ENCODE data around the gene DYSF. TPM values are rescaled to one million over a fixed set of nuclear protein-coding genes. Genes with fewer than 3 reads are reported as not detected.
A peak's percentile ranks its signal among the peaks of the same experiment; 100 is the strongest.

DYSF gene
- total RNA-seq, 4 donors from 2014 or later, result 17.4 to 40.7 (median 18.5) TPM

DNA sequence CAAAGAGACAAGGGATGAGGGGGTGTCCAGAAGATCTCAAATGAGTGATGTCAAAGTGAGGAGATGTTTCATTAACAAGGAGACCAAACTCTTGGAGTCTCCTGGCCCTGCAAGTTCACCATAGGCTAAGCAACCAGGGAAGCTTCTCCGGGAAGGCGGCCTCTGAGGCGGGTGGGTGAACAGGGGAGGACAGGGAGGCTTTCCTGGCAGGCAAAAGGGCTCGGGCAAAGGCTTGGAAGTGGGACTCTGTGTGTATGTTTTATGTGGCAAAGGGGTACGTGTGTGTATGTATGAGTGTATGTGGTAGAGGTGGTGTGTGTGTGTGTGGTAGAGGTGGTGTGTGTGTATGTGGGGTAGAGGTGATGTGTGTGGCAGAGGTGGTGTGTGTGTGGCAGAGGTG is 163.9 kb downstream of the DYSF start:
- H3K4me3 ChIP-seq, result no peak overlapping the region
- TF ChIP-seq POLR2A (IDR thresholded peaks at IDR 0.05; ENCODE audit: low read depth) (no peak), POLR2AphosphoS5 (IDR thresholded peaks at IDR 0.05) (no peak), EP300 (IDR thresholded peaks at IDR 0.05) (no peak)
- TF ChIP-seq, protein P1, sequence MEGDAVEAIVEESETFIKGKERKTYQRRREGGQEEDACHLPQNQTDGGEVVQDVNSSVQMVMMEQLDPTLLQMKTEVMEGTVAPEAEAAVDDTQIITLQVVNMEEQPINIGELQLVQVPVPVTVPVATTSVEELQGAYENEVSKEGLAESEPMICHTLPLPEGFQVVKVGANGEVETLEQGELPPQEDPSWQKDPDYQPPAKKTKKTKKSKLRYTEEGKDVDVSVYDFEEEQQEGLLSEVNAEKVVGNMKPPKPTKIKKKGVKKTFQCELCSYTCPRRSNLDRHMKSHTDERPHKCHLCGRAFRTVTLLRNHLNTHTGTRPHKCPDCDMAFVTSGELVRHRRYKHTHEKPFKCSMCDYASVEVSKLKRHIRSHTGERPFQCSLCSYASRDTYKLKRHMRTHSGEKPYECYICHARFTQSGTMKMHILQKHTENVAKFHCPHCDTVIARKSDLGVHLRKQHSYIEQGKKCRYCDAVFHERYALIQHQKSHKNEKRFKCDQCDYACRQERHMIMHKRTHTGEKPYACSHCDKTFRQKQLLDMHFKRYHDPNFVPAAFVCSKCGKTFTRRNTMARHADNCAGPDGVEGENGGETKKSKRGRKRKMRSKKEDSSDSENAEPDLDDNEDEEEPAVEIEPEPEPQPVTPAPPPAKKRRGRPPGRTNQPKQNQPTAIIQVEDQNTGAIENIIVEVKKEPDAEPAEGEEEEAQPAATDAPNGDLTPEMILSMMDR (IDR thresholded peaks at IDR 0.05), result no peak
- H3K9me3 ChIP-seq, result no peaks in the 10 kb centered on the region
- no peaks in the 10 kb centered on the region for H3K27me3 ChIP-seq
- H3K27ac ChIP-seq (replicated peaks in 1 of 4), result no peak overlapping the region
- intact Hi-C loops (cut with DNase I), result no loop called here
- H3K4me1 ChIP-seq, result peaks cover 24 to 39% (median 33%) of the 10 kb centered on the region in 4 donors
- whole genome bisulfite sequencing, result 91% methylated on average over 5 of the region's 5 CpGs
- DNase-seq (ENCODE audit: extremely low spot score), result peak; percentile 81
- peaks cover 0 to 14% (median 8%) of the 10 kb centered on the region in 4 donors for H3K36me3 ChIP-seq

DNA sequence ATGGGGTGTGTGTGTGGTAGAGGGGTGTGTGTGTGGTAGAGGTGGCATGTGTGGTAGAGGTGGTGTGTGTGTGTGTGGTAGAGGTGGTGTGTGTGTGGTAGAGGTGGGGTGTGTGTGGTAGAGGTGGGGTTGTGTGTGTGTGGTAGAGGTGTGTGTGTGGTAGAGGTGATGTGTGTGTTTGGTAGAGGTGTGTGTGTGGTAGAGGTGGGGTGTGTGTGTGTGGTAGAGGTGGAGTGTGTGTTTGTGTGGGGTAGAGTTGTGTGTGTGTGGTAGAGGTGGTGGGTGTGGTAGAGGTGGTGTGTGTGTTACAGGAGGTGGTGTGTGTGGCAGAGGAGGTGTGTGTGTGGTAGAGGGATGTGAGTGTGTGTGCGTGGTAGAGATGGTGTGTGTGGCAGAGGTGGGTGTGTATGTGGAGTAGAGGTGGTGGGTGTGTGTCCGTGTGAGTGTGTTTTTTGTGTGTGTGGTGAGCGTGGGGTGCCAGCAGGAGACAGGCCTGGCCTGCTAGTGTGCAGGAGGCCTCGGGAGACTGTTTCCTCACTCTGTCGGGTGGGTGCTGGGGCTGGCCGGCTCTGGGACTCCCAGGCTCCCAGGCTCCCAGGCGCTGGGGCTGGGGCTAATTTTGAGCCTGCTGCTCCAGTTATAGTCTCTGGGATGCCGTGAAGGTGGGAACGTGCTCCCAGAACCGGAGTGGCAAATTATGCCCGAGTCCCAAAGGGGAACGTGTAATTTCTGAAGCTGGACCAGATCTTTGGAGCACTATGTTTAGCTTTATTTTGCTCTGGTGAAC is 165.2 kb downstream of the DYSF start:
- Histone ChIP-seq H3K27me3 (no peaks in the 10 kb centered on the region), H3K36me3 (peaks cover 0 to 2% (median 0%) of the 10 kb centered on the region in 4 donors), H3K27ac (replicated peaks in 1 of 4) (no peak overlapping the region), H3K9me3 (no peaks in the 10 kb centered on the region), H3K4me3 (no peak overlapping the region), H3K4me1 (peaks cover 24 to 36% (median 32%) of the 10 kb centered on the region in 4 donors)
- peak; percentile 87 for DNase-seq (ENCODE audit: extremely low spot score)
- TF ChIP-seq POLR2A (IDR thresholded peaks at IDR 0.05; ENCODE audit: low read depth) (no peak), POLR2AphosphoS5 (IDR thresholded peaks at IDR 0.05) (no peak), EP300 (IDR thresholded peaks at IDR 0.05) (no peak)
- TF ChIP-seq, protein P1 (IDR thresholded peaks at IDR 0.05), result no peak
- WGBS, result 71% methylated on average over 8 of the region's 12 CpGs
- intact Hi-C loops (cut with DNase I), result no loop called here

DNA sequence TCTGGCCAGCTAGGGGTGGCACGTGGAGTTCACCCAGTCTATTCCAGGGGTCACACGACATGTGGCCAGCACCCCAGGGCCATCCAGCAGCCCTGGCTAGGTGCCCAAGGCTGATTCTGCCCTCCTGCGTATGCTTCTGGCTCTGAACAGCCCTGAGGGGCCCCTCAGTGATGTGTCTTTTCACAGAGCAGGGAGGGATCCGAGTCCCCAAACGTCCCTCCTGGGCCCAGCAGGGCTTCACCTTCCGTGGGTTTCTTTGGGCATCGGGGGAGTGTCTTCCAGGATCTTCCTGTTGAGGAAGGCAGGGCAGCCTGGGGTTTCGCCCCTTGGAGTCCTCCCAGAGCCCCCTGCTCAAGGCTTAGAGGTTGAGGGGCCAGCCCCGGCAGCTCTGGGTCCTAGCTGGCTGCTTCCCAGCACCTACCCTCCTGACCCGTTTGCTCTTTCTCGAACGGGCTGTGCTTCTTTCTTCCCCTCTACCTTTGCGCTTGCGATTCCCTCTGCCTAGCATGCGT is 165.9 kb downstream of the DYSF start:
- Histone ChIP-seq H3K4me3 (no peak overlapping the region), H3K9me3 (no peaks in the 10 kb centered on the region), H3K27ac (replicated peaks in 1 of 4) (no peak overlapping the region), H3K36me3 (no peaks in the 10 kb centered on the region), H3K27me3 (no peaks in the 10 kb centered on the region), H3K4me1 (peaks cover 18 to 29% (median 25%) of the 10 kb centered on the region in 4 donors)
- intact Hi-C loops (cut with DNase I), result no loop called here
- TF ChIP-seq EP300 (IDR thresholded peaks at IDR 0.05) (no peak), POLR2A (IDR thresholded peaks at IDR 0.05; ENCODE audit: low read depth) (no peak), POLR2AphosphoS5 (IDR thresholded peaks at IDR 0.05) (no peak)
- TF ChIP-seq, protein P1 (IDR thresholded peaks at IDR 0.05), result no peak
- 80% methylated on average over 14 of the region's 15 CpGs for WGBS
- DNase-seq (ENCODE audit: extremely low spot score), result peak; percentile 83

DNA sequence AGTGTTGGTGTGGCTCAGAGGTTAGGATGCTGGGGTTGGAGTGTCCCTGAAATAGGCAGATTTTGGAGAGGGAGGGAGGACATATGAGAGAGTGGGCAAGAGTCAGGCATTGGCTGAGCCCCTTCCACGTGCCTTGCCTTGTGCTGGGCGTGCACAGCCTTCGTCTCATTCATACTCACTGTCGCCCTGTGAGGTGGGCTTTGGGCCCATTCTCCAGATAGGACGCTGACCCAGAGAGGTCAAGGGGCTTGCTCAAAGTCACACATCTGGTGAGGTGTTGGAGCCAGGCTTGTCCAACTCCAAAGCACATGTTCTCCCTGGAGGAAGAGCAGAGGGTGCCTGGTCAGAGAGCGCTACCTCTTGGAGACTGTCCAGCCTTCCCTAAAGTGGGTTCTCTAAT is 166.8 kb downstream of the DYSF start:
- Histone ChIP-seq H3K27me3 (no peaks in the 10 kb centered on the region), H3K4me3 (no peak overlapping the region), H3K27ac (replicated peaks in 1 of 4) (no peak overlapping the region), H3K36me3 (no peaks in the 10 kb centered on the region), H3K9me3 (no peaks in the 10 kb centered on the region), H3K4me1 (peaks cover 10 to 20% (median 16%) of the 10 kb centered on the region in 4 donors)
- no peak for TF ChIP-seq POLR2AphosphoS5 (IDR thresholded peaks at IDR 0.05)
- TF ChIP-seq POLR2A (IDR thresholded peaks at IDR 0.05; ENCODE audit: low read depth), result no peak
- TF ChIP-seq, protein P1 (IDR thresholded peaks at IDR 0.05), result no peak
- no peak for TF ChIP-seq EP300 (IDR thresholded peaks at IDR 0.05)
- WGBS, result 89% methylated on average over 6 of the region's 6 CpGs
- intact Hi-C loops (cut with DNase I), result no loop called here
- peak; percentile 82 for DNase-seq (ENCODE audit: extremely low spot score)
